Endothelial cell of umbilical vein (primary cell): ENCODE measurements around the gene HOXA2.

Source experiments
- EZH2 ChIP-seq: IDR thresholded peaks from 2 replicates; pipeline ENCODE4 v1.6.1; 2012; ENCODE audit warnings: borderline replicate concordance, low read depth, mild to moderate bottlenecking, moderate library complexity, low read length, inconsistent platforms; ENCODE audit not compliant: severe bottlenecking
- GATA2 ChIP-seq: IDR thresholded peaks from 2 replicates; pipeline ENCODE4 v1.7.0; 2011; ENCODE audit warnings: low read depth, mild to moderate bottlenecking, moderate library complexity, mixed read lengths, low read length; ENCODE audit not compliant: insufficient read length, insufficient read depth
- POLR2A ChIP-seq: IDR thresholded peaks from 2 replicates; pipeline ENCODE4 v1.6.1; 2012; ENCODE audit warnings: low read depth, mild to moderate bottlenecking, control low read depth, low read length
- POLR2AphosphoS5 ChIP-seq: IDR thresholded peaks from 2 replicates; pipeline ENCODE4 v1.6.1; 2012; ENCODE audit warnings: low read depth, mild to moderate bottlenecking, control low read depth, low read length, moderate library complexity; ENCODE audit not compliant: insufficient read depth
- TF ChIP-seq, protein P1 (sequence below), 2 donors: IDR thresholded peaks; 1 replicate in 1 of 2; 2 replicates in 1 of 2; pipeline ENCODE4 v1.5.1; 2011; ENCODE audit warnings: low read length in 2 of 2, mild to moderate bottlenecking in 2 of 2, moderate library complexity in 2 of 2, control low read depth in 1 of 2, inconsistent platforms in 1 of 2, low read depth in 1 of 2; ENCODE audit not compliant: insufficient read depth in 1 of 2; ENCODE audit errors: extremely low read depth in 1 of 2

GRCh38 chr7:27134392-27134791 is 31.9 kb upstream of the HOXA2 start:
- TF ChIP-seq, protein P1, sequence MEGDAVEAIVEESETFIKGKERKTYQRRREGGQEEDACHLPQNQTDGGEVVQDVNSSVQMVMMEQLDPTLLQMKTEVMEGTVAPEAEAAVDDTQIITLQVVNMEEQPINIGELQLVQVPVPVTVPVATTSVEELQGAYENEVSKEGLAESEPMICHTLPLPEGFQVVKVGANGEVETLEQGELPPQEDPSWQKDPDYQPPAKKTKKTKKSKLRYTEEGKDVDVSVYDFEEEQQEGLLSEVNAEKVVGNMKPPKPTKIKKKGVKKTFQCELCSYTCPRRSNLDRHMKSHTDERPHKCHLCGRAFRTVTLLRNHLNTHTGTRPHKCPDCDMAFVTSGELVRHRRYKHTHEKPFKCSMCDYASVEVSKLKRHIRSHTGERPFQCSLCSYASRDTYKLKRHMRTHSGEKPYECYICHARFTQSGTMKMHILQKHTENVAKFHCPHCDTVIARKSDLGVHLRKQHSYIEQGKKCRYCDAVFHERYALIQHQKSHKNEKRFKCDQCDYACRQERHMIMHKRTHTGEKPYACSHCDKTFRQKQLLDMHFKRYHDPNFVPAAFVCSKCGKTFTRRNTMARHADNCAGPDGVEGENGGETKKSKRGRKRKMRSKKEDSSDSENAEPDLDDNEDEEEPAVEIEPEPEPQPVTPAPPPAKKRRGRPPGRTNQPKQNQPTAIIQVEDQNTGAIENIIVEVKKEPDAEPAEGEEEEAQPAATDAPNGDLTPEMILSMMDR (IDR thresholded peaks at IDR 0.05; ENCODE audit: extremely low read depth in 1 of 2, insufficient read depth in 1 of 2, low read depth in 1 of 2, low read length in 2 of 2): no peak
- peak; percentile 20 for TF ChIP-seq POLR2AphosphoS5
- TF ChIP-seq POLR2A: no peak
- TF ChIP-seq GATA2: peak; percentile 13
- TF ChIP-seq EZH2: no peak
